Measurements from ENCODE around the gene CCDC87. TPM values are rescaled to one million over a fixed set of nuclear protein-coding genes. Genes with fewer than 3 reads are reported as not detected.
"Not testable (repeated sequence)": the region's sequence is repeated elsewhere in the genome, so short reads cannot be mapped to it uniquely, and the experiment has no call there.

CCDC87 gene, protein sequence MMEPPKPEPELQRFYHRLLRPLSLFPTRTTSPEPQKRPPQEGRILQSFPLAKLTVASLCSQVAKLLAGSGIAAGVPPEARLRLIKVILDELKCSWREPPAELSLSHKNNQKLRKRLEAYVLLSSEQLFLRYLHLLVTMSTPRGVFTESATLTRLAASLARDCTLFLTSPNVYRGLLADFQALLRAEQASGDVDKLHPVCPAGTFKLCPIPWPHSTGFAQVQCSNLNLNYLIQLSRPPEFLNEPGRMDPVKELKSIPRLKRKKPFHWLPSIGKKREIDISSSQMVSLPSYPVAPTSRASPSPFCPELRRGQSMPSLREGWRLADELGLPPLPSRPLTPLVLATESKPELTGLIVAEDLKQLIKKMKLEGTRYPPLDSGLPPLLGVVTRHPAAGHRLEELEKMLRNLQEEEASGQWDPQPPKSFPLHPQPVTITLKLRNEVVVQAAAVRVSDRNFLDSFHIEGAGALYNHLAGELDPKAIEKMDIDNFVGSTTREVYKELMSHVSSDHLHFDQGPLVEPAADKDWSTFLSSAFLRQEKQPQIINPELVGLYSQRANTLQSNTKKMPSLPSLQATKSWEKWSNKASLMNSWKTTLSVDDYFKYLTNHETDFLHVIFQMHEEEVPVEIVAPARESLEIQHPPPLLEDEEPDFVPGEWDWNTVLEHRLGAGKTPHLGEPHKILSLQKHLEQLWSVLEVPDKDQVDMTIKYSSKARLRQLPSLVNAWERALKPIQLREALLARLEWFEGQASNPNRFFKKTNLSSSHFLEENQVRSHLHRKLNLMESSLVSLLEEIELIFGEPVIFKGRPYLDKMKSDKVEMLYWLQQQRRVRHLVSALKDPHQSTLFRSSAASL
- total RNA-seq (10 to 100 TPM; 14.4 to 26.3 TPM), polyA plus RNA-seq (ENCODE audit: insufficient read depth, low read depth, low replicate concordance) (37.2 TPM)
- long read RNA-seq, donor 1, partial matches to known transcripts, result 0 of 1 reads
- long read RNA-seq, donor 1, other reads (novel, unspliced or antisense), result 0 of 1 reads
- long read RNA-seq, donor 2, result 0 reads

DNA sequence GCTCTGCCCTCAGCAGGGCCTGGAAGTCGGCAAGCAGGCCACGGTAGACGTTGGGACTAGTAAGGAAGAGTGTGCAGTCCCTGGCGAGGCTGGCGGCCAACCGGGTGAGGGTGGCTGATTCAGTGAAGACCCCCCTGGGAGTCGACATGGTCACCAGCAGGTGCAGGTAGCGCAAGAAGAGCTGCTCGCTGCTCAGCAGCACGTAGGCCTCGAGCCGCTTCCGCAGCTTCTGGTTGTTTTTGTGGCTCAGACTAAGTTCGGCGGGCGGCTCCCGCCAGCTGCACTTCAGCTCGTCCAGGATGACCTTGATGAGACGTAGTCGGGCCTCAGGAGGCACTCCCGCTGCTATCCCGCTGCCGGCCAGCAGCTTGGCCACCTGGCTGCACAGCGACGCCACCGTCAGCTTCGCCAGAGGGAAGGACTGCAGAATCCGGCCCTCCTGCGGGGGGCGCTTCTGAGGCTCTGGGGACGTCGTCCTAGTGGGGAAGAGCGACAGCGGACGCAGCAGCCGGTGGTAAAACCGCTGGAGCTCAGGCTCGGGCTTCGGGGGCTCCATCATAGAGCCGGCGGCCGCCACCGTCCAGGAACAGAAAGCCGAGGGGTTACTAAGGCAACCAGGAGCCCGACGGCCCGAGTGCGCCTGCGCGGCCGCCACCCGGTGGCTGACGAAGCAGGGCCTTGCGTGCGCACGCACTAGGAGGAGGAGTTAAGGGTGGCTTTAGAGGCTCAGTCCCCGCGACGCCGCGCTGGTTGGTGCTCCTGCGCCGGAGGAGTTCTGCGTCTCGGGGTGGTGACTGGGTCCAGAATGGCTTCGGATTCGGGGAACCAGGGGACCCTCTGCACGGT, at the start of gene CCDC87, which contains the start of gene CCS:
Gene CCDC87 (minus strand): TSS at position 607 of the 846 bp plus-strand sequence. CDS start 48 bp downstream, at position 559.
Gene CCS (plus strand): TSS at position 729 of the 846 bp plus-strand sequence. CDS start 77 bp downstream, at position 806.
- H3K4me3 ChIP-seq, result peak within 1 kb of the TSS; percentile 58 to 71
- H3K27ac ChIP-seq, result peak within 1 kb of the TSS; percentile 71 to 84
- no peaks in the 10 kb centered on the region for H3K36me3 ChIP-seq (ENCODE audit: low read depth, missing control alignments)
- DNase-seq, result peak; percentile 98
- H3K4me1 ChIP-seq, result peaks cover 24% of the 10 kb centered on the region
- peak; percentile 48 to 81 (median 78) for TF ChIP-seq CTCF (IDR thresholded peaks at IDR 0.05)
- TF ChIP-seq POLR2A (IDR thresholded peaks at IDR 0.05), result peak; percentile 71
- H3K27me3 ChIP-seq, result no peaks in the 10 kb centered on the region
- intact Hi-C loops (cut with DNase I; ENCODE audit: low total_unique reads), result no loop called here
- no peaks in the 10 kb centered on the region for H3K9me3 ChIP-seq
- WGBS, 2 donors, result 4 to 9% methylated on average over 25 to 68 of the region's 68 CpGs

DNA sequence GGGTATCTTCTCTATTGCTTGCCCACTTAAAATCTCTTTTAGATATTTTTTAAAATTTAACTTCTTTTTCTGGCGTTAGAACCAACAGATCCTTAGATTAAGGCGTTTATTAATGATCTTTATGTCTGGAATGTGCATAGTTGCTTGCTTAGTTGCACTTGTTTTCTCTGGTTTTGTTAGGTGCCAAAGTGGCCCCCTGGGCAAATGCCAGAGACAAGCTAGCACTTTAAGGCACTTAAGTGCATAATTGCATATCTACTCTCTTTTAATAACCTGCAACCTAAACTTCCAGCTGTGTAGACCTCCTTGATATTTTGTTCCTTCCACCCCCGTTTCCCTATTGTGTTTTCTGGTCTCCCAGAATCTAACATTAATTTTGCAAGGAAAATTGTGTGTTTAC, 49.0 kb upstream of the CCDC87 start:
- Histone ChIP-seq H3K4me1 (peaks cover 70% of the 10 kb centered on the region), H3K36me3 (ENCODE audit: low read depth, missing control alignments) (no peaks in the 10 kb centered on the region), H3K4me3 (no peak overlapping the region), H3K9me3 (no peaks in the 10 kb centered on the region), H3K27ac (no peak overlapping the region), H3K27me3 (no peaks in the 10 kb centered on the region)
- no peak for DNase-seq
- no peak for TF ChIP-seq CTCF (IDR thresholded peaks at IDR 0.05)
- no peak for TF ChIP-seq POLR2A (IDR thresholded peaks at IDR 0.05)
- intact Hi-C loops (cut with DNase I; ENCODE audit: low total_unique reads), result no loop called here
- WGBS, 2 donors, result 31 to 44% methylated on average over 3 of the region's 3 CpGs

DNA sequence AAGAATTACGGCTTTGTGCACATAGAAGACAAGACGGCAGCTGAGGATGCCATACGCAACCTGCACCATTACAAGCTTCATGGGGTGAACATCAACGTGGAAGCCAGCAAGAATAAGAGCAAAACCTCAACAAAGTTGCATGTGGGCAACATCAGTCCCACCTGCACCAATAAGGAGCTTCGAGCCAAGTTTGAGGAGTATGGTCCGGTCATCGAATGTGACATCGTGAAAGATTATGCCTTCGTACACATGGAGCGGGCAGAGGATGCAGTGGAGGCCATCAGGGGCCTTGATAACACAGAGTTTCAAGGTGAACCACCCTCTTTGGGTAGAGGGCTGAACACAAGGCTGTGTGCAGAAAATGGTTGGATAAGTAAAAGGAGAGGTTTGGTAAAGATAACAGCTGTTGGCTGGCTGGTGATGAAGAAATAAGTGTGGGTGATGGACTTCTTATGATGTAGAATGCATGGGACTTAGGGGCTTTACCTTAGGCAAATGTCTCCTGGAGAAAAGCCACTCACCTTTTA, 47.0 kb upstream of the CCDC87 start:
- intact Hi-C loops (cut with DNase I; ENCODE audit: low total_unique reads), result loop anchor here (5.0 kb wide), 1 partner anchor 37 kb away; the partner anchor contains the start of gene RBM4B
- not testable (repeated sequence) for H3K27me3 ChIP-seq; H3K36me3 ChIP-seq (ENCODE audit: low read depth, missing control alignments); H3K9me3 ChIP-seq; DNase-seq; H3K27ac ChIP-seq
- Histone ChIP-seq H3K4me1 (peaks cover 57% of the 10 kb centered on the region), H3K4me3 (peak overlapping the region in 1 of 2 donors; percentile 82)
- 20 to 25% methylated on average over 10 of the region's 10 CpGs for WGBS, 2 donors

DNA sequence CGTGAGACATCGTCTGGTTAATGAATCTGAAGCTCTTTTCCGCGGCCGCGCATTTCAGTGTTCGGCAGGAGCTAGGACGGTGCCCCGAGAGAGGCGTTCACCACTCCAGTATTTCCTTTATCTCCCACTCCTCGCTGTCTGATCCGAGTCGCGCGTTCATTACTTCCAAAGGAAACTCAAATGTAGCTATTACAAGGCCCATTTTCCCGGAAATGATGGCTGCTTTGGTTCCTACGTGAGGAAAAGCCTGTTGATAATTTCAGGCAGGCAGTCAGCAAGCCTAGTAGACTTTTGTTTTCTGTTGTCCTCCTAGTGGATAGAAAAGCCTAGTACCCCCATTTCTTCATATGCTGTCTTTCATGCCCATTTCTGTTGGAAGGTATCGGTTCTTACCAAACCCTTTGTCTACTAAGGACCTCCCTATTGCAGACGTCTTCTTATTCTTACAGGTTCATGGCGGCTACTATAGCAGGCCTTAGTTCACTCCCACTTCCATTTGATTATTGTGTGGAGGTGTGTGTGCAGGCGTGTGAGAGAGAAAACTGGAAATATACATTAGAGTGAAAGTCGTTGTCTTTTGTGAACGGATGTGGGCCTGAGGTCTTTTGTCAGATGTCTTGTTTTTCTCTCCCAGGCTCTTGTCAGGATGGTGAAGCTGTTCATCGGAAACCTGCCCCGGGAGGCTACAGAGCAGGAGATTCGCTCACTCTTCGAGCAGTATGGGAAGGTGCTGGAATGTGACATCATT, 46.4 kb upstream of the CCDC87 start:
- peak; percentile 58 for DNase-seq
- intact Hi-C loops (cut with DNase I; ENCODE audit: low total_unique reads), result loop anchor here (5.0 kb wide), 1 partner anchor 38 kb away; the partner anchor contains the start of gene RBM4B
- peak overlapping the region; percentile 82 to 95 for H3K4me3 ChIP-seq

More for the DNA sequence above, 46.4 kb upstream of the CCDC87 start:
- no peak for TF ChIP-seq POLR2A (IDR thresholded peaks at IDR 0.05)
- TF ChIP-seq CTCF (IDR thresholded peaks at IDR 0.05), result peak in 1 of 3 experiments; percentile 17
- H3K9me3 ChIP-seq, result no peaks in the 10 kb centered on the region
- 1 to 3% methylated on average over 27 of the region's 27 CpGs for WGBS, 2 donors
- no peaks in the 10 kb centered on the region for H3K27me3 ChIP-seq
- H3K36me3 ChIP-seq (ENCODE audit: low read depth, missing control alignments), result no peaks in the 10 kb centered on the region
- peaks cover 52% of the 10 kb centered on the region for H3K4me1 ChIP-seq
- H3K27ac ChIP-seq, result peak overlapping the region; percentile 96 to 97

Data from testis (tissue), 5 donors.